SKM-1 treated with dmso at 0.1 percent for 144 hours (cell line): ENCODE measurements around the gene CLTA.

Source experiments
- DNase-seq: peaks from one replicate; lab custom pipeline; 2025; ENCODE audit not compliant: unreplicated experiment; lab: John Stamatoyannopoulos, UW

The CLTA gene

DNA sequence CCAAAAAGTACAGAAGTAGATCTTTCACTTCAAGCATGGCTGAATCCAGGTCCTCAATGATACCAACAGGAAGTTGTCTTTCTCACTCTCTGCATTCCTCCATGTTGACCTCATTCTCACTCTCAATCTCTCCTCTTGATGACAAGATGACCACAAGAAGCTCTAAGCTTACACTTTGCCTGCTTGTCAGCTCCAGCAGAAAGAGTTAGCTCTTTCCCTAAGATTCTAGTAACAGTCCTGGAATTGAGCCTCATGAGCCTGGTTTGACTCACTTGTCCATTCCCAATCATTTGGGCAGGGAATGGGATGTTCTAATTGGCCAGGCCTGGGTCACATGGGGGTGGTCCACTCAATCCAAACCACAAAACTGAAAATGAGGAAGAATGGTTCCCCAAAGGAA lies 3.3 kb upstream of the CLTA start:
- DNase-seq, result no peak

DNA sequence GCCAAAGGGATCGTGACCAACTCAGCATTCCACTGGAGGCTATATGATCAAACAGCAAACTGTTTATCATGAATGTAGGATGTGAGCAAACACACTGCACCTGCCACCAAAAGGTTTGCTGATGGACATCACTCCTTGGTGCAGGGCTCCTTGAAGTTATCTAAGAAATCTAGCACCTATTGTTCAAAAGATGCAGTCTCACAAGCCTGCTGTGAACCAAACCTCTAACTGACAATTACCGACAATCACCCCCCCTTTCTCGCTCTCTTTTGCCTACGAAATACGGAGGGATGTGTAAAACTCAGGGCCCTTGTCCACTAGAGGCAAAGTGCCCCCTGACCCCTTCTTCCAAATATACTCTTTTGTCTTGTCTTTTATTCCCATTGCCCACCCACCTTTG lies 2.5 kb upstream of the CLTA start:
- no peak for DNase-seq

DNA sequence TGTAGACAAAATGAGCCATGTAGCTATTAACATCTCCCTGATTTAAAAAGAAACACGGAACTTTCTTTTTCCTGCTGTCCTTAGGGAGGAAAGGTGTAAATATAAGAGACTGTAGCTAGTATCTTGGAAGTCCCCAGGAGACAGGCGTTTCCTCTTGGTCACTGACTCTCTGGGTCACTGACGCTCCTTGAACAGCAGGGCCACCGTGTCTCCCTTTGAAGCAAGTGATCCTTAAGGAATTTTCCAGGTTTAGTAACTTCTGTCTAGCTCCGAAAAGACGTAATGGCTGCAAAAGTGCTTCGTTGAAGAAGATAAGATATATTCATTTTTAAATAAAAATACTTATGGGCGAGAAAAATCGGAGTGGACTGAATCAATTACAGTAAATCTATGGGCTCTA lies 745 bp upstream of the CLTA start:
- no peak for DNase-seq

DNA sequence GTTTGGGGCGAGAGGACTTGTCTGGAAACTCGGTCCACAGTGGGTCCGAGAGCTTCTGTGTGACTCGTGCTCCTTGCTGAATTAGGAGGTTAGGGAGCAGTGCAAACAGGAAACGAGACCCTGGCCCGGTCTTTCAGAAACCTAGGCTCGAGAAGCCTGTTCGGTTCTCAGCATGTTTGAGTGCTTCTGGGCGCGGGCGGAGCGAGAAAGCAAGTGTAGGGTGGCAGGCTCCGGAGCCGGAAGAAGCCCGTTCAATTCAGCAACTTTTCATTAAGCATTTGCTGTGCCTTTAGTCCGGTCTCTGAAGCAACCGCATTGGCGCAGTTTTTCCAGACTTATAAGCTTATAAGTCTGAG lies 547 bp downstream of the CLTA start:
- no peak for DNase-seq

DNA sequence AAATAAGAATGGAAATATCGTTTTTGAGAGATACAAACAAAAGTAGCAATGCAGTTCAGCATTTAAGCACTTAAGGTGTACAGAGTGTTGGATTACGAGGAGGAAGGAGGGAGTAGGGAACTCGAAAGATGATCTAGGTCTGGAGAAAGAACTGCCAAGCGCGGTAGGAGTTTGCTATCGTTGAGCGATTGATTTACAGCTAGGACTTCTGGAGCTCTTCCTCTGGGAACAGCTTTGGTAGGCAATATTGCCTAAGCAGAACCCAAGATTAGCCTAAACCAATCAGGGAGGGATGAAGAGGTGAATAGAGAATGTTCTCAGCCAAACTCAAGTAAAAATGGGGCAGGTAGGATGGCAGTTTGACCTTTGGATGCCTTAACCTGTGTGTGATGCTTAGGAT lies 965 bp downstream of the CLTA start:
- no peak for DNase-seq

DNA sequence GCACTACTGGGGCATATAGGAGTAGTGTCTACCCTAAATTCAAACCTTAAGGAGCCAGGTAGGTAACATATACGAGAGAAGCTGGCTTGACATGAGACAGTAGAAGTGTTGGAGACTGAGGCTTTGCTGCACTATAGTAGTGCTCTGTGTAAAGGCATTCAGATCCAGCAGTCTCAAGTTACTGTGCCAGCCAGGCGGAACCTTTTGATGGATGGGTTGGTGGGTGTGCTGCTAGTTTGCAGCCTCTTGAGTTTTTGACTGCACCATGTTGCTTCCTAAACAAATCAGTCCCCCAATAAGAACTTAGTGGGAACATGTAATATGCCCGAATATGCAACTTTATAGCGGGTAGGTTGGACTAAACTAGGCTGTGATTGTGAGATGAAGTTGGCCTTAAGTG lies 1.5 kb downstream of the CLTA start:
- no peak for DNase-seq

DNA sequence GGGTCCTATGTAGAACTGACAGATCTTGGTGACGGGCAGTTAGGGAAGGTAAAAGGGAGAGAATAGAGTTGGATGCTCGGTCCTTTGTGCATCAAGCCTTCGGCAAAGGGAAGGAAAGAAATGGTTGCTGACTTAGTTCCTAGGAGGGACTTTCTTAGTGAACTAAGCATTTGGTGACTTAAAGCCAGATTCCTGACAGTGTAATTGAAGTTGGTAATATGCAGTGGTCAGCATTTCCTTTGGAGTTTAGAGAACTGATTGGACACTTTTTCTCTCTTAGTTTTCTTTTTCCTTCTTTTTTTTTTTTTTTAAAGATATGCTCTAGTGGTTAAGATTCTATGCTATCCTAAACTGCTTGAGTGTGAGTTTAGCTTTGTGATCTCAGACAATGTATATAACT lies 2.3 kb downstream of the CLTA start:
- no peak for DNase-seq

DNA sequence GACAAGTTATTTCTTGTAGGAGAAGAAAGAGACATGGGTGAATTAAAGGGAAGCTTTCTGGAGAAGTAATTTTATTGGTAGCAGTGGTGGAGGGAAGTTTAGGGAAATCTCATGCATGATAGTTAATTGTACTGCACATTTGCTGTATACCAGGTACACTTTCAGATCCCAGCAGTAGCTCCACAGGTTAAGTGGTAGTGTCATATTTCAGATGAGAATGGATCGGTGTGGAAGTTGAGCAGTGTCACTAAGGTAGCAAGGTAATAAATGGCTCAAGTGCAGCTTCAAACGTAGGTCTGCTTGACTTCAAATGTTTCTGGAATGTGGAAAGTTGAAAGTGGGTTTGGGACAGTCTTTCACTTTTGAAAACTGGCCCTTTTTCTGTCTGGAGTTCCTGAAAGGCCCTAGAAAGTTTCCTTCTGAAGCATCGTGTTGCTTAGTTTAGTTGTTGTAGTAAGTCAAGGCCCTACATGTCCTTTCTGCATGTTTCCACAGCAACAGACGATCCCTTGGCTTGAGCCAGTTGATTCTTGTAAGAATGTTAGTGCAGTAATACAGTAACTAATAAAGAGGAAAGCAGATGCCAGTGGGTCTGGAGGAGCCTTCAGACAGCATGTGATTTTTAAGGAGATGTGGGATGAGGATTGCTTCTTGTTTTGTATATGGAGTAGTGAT lies 3.7 kb downstream of the CLTA start:
- DNase-seq, result no peak

DNA sequence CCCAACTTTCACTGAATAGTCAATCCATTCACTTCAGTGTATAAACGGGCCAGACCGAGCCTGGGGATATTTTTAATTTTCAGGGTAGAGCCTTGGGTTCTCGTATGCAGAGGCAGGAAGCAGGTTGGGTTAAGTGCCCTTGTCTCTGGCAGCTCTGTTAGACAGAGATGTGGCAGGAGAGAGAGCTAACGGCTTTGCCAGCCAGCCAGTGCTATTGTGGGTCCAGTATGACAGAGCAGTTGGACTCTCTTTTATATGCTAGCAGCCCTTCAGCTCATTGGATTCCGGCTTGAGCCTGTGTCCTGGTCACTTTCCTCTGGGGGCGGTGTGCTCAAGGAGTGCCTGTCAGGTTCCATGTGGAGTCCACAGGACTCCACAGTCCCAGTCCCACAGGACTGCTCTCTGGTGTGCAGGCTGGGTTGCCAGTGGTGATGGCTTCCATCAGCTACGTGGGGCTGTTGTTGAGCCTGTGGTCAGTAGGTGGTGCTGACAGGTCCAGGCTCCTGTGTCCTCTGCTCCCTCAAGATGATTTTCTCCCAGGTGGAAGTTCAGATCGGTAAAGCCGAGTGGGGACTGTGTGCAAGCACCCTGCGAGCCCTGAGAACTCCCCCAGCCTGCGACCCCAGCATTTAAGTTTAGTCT lies 14.3 kb downstream of the CLTA start:
- no peak for DNase-seq

DNA sequence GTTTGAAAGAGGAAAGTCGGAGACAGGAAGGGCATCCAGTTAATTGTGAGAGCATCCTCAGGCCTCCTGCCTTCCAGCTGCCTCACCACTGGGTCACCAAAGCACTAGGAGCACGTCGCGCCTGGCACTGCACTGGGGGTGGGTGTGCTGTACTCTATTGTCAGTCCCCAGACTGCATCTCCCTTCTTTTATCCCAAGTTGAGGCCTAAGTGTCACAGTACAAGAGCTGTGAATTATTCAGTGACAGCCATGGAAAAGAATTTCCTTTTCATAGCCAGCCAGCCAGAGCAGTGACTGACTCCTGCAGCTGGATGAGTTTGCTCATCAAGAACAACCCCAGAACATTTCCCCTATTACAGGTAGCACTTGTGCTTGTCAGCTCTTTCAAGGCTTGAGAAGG lies 16.3 kb downstream of the CLTA start:
- DNase-seq, result no peak

DNA sequence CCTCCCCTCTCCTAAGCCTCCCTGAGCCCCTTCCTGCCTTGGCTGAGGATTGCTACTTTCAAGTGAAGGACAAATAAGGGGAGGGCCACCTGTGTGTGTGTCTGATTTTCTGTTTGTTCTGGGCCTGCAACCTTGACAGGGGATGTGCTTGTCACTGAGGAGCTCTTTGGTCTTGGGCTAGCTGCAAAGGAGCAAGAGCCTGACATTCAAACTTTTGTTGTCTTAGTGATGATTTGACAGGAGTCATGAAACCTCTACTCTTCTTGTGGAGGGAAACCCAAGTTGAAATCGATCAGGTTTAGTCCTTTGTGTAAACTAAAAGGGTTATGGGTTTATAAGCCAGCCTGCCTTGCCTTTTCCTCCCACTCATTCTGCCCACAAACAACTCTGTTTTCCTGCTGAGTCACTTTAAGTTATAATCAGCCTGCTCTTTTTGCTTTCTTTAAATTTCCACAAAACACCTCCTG lies 16.9 kb downstream of the CLTA start:
- no peak for DNase-seq

DNA sequence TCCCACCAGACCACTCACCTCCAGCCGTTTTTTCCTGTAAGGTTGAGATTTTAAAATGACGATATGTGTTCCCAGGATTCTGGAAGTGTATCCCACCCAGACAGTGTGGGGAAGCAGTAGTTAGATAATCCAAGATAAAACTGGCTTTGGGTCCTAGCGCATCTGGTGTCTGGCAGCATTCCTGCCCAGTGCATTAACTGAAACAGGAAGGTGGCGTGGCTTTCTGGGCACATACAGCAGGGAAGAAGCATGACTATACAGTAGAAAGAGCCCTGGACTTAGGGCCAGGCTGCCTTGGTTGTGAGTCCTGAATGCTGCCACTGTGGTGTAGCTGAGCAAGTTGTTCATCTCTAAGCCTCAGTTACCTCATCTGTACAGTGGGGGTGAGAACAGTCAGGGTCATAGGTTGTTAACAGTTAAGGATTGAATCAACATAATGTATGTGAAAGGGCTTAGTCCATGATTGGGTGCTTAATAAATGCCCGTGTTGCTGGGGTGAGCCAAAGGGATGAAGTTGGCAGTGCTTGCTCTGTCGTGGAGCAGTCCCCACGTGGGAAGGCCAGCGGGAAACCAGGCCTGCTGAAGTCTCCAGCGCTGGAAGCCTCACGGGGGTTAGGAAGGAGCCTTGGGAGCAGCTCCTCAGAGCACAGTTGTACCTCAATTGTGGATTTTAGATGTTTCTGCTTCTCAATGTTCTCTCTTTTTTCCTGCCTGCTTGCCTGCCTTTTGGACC lies 18.0 kb downstream of the CLTA start:
- DNase-seq, result no peak

DNA sequence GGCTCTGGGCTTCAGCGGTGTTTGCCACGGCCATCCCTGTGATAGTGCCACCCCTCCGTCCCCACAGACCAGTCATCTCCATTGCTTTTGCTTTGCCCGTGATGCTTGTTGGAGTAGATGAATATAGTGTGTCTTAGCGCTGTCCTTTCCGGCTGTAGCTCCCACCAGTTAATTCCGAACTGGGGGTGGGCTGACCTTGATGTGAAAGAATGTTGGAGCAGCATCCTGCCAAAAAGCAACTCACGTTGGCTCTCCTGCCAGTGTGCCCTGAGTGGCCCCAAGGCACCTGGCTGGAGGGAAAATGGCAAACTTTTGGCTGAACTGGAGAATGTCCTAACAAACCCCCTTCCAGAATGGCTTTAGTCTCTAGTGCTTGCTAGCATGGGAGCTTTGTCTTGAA lies 20.0 kb downstream of the CLTA start:
- DNase-seq, result no peak

DNA sequence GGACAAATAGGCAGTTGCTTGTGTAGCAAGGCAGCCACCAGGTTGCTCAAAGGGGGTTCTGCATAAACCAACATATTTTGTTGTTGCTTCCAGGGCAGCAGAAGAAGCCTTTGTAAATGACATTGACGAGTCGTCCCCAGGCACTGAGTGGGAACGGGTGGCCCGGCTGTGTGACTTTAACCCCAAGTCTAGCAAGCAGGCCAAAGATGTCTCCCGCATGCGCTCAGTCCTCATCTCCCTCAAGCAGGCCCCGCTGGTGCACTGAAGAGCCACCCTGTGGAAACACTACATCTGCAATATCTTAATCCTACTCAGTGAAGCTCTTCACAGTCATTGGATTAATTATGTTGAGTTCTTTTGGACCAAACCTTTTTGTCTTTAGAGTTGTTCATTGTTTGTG lies 20.8 kb downstream of the CLTA start:
- no peak for DNase-seq

DNA sequence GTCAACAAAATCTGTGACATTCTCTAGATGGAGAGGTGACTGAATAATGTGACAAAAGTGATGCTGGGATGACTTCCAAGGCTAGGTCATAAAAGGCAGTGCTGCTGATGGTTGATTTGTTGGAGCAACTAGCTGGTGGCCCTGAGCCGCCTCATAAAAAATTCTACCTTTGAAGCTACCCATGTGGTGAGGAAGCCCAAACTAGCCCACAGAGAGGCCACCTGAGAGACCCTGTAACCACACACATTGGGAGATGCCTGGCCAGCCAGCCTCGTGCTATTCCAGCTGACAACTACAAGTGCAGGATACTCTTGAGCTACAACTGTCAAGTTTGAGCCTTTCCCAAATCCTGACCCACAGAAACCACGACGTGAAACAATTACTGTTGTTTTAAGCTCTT lies 22.7 kb downstream of the CLTA start:
- no peak for DNase-seq

DNA sequence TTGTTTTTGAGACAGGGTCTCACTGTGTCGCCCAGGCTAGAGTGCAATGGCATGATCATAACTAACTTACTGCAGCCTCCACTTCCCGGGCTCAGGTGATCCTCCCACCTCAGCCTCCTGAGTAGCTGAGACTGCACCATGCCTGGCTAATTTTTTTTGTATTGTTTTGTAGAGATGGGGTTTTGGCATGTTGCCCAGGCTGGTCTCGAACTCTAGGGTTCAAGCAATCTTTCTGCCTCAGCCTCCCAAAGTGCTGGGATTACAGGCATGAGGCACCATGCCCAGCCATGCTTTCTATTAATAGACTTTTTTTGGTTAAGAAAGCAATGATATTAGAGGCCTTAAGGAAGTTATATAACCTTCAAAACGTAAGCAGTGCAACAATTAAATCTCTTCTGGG lies 23.3 kb downstream of the CLTA start:
- DNase-seq, result no peak

DNA sequence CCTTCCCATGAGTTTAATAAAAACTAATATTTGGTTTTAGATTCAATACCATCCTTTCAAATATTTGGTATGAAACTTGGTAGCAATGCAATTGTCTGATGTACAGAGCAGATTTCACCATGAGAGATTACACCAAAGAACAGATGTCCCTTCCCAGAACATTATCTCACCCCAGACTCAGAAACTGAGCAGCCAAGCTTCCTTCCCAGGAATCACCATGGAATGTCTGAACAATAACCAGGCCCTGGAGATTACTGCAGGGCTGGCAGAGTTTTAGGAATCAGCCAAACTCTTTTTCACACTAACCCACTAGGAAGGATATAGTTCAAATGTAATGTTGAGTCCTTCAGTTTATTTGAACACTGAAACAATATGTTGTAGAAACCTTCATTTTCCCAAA lies 23.9 kb downstream of the CLTA start:
- DNase-seq, result no peak

DNA sequence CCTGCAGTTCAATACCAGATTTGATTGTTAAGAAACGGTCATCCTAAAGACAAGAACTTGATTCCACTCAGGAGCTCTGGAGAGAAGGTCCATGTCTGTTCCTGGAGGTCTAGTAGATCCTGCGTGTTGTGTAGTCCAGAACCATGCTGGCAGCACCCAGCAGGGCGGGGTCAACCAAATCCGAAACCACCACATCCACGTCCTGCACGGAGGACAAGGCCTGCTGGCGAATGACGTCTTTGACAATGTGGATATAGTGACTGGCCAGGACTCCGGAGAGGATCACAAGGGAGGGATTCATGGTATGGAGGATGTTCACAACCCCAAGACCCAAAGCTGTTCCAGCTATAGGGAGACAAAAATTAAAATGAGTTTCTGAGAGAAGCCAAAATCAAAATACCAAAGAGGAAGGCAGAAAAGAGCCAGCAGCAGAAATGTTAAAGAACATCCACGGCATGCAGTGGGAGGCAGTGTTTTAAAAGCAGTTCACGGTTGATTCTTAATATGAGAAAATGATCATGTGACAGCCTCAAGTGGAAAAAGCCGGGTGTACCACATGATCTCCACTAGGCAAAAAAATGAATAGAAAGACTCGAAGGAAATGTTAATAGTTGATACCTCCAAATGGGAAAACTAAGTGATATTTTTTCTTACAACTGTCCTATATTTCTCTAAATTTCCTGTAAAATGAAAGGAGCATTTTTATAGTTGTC lies 26.7 kb downstream of the CLTA start:
- no peak for DNase-seq

DNA sequence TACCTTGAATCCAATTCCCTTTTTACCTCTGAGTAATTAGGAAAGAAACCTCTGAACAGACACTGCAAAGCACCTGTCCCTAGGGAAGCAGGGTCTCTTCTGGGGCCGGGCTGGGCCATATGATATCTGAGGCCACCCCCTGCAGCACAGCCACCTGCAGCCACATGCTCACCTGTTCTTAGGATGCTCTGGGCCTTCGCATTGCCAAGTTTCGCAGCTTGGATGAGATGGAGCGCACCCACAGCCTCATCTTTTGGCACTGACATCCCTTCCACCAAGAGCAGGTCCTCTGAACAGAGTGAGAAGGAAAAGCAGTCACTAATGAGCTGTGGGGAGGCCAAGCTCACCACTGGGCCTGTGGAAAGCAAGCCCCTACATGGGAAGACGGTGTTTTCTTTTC lies 27.3 kb downstream of the CLTA start:
- DNase-seq, result no peak

DNA sequence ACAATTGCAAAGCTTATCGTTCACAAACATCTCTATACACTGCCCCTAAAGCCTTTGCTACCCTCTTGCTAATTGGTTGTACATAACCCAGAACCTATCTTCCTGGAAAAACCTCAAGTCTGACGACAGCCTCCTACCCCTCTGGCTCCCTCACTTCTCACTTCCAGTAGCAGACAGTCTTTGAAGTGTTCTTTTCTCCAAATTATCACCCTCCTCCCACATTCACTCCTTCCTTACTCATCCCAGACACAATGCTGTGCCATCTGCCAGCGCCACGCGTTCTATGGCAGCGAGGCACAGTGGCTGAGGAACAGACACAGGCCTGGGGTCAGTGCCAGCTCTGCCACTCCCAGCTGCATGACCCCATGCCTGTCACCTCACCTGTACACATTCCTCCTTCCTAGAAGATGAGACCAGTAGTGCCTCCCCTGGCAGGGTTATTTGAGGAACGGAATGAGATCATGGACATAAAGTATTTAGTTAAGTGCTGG lies 27.7 kb downstream of the CLTA start:
- DNase-seq, result no peak

DNA sequence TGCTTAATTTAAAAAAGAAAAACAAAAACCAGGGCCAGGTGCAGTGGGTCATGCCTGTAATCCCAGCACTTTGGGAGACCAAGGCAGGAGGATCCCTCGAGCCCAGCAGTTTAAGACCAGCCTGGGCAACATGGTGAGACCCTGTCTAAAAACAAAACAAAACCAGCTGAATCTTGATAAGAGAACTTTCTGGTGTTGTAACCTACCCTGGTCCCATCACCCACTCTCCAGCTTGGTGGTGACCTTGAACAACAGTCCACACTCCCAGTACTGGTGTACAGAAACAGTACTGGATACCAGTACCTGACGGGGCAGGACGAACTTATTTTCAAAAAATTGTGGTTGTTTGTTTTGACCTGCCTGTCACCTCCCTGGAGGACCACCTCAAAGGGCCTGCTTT lies 30.9 kb downstream of the CLTA start:
- DNase-seq, result no peak

DNA sequence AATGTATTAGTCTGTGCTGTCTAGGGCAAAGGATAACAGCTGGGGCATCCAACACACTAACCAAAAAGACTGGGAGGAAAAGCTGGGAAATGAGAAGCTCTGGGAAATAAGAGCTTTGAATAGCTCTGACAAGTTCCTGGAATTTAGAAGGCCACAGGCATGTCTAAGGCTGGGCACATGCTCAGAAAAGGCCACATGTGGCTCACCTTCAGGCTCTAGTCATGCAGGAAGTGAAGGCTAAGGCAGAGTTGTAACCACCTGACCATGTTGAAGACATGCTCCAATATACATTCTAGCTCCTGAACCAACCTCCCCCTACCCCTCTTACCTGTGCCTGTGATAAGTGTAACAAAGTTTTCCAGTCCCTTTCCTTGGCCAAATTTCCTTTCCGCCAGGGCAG lies 31.7 kb downstream of the CLTA start:
- no peak for DNase-seq
